ENCODE results near the gene CROCC2. TPM values are rescaled to one million over a fixed set of nuclear protein-coding genes. Genes with fewer than 3 reads are reported as not detected.

CROCC2 gene
- total RNA-seq, 2 donors from 2014 or later = not detected

DNA sequence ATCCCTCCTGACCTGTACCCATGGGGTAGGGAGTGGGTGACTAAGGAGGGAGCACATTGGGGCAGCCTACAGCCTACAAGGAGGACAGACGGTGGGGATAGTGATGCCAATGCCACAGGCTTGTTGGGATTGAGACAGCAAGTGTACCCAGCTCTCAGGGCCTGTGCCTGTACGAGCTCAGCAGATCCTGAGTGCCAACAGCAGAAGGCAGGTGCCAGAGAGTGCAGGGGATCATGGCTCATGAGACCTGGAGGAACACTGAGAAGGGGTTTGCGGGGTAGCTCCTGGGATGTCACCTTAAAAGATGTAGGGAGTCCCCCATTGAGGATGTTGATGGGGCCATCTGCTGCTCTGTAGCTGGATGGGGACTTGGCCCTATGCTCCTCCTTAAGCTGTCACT, 82.0 kb downstream of the CROCC2 start:
- no peaks in the 10 kb centered on the region for H3K27me3 ChIP-seq (replicated peaks; ENCODE audit: insufficient read depth)
- H3K4me3 ChIP-seq = no peak overlapping the region
- DNase-seq (ENCODE audit: low spot score) (no peak), ATAC-seq (ENCODE audit: insufficient number of reproducible peaks, low FRiP score, low read depth) (no peak)
- H3K4me1 ChIP-seq (ENCODE audit: control insufficient read depth in 1 of 2, low read depth in 2 of 2) = peaks cover 36 to 69% of the 10 kb centered on the region in 2 donors
- H3K36me3 ChIP-seq = no peaks in the 10 kb centered on the region
- peak overlapping the region; percentile 1 to 5 for H3K27ac ChIP-seq
- TF ChIP-seq, protein P1, sequence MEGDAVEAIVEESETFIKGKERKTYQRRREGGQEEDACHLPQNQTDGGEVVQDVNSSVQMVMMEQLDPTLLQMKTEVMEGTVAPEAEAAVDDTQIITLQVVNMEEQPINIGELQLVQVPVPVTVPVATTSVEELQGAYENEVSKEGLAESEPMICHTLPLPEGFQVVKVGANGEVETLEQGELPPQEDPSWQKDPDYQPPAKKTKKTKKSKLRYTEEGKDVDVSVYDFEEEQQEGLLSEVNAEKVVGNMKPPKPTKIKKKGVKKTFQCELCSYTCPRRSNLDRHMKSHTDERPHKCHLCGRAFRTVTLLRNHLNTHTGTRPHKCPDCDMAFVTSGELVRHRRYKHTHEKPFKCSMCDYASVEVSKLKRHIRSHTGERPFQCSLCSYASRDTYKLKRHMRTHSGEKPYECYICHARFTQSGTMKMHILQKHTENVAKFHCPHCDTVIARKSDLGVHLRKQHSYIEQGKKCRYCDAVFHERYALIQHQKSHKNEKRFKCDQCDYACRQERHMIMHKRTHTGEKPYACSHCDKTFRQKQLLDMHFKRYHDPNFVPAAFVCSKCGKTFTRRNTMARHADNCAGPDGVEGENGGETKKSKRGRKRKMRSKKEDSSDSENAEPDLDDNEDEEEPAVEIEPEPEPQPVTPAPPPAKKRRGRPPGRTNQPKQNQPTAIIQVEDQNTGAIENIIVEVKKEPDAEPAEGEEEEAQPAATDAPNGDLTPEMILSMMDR (IDR thresholded peaks at IDR 0.05) = no peak
- no peaks in the 10 kb centered on the region for H3K9me3 ChIP-seq

DNA sequence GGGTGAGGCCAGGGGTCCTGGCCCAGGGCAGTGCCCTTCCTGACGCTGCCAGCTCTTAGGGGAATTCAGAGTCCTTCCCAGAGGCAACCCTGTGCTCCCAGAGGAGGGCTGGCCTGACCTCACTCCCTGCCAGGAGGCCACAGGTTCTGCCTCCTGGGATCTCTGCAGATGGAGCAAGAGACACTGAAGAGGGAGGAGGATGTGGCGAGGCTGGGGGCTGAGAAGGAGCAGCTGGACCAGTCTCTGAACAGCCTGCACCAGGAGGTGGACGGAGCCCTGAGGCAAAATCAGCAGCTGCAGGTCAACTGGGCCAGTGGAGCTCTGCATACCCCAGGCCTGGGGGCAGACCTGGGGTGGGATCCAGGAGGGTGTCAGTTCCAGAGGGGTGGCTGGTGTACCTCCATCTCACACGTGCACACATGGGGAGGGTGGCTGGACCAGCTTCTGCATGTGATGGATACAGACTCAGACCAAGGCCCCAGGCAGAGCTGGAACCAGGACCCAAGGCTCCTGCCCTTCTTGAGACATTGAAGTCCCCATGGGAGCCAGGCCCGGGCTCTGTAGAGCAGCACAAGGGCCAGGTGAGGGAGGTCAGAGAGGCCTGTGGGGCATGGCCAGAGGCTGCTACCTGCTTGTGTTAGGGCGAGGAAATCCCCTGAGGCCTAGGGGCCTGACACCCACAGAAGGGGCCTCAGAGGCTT, 82.6 kb downstream of the CROCC2 start:
- H3K36me3 ChIP-seq = no peaks in the 10 kb centered on the region
- H3K9me3 ChIP-seq = no peaks in the 10 kb centered on the region
- H3K27me3 ChIP-seq (replicated peaks; ENCODE audit: insufficient read depth) = no peaks in the 10 kb centered on the region
- H3K27ac ChIP-seq = no peak overlapping the region
- ATAC-seq (ENCODE audit: insufficient number of reproducible peaks, low FRiP score, low read depth) (no peak), DNase-seq (ENCODE audit: low spot score) (no peak)
- TF ChIP-seq, protein P1 (IDR thresholded peaks at IDR 0.05) = no peak
- peaks cover 41 to 69% of the 10 kb centered on the region in 2 donors for H3K4me1 ChIP-seq (ENCODE audit: control insufficient read depth in 1 of 2, low read depth in 2 of 2)
- H3K4me3 ChIP-seq = no peak overlapping the region

DNA sequence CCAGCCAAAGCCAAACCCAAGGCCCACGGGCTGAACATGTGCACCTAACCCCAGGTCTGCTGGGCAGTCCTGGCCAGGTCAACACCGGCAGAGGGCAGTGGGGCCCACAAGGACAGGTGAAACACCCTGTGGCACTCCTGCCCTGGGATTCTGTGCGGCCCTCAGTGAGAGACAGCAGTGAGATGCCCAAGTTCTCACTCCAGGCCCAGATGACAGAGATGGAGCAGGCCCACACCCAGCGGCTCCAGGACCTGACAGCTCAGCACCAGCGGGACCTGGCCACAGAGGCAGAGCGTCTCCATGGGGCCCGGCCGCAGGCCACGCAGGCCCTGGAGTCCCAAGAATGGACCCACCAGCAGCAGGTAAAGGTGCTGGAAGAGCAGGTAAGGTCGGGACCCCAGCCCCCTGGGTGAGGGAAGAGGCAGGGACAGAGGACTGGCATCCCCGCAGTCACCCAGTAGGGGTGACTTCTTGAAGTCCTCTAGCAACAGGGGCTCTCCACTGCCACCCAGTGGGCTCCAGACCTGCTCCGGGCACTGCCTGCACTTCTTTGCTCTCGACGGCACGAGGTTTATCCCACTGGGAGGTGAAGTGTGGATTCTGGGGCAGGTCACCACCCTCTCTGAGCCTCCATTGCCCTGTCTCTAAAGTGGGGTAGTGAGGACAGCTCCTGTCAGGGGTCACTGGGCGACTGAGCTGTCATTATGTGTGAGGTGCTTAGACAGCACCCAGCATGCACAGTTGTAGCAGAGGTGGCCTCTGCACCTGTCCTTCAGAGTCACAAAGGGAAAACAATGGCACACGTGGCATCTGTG, 83.5 kb downstream of the CROCC2 start:
- no peak for DNase-seq (ENCODE audit: low spot score)
- no peak overlapping the region for H3K4me3 ChIP-seq
- peaks cover 49 to 74% of the 10 kb centered on the region in 2 donors for H3K4me1 ChIP-seq (ENCODE audit: control insufficient read depth in 1 of 2, low read depth in 2 of 2)
- H3K27me3 ChIP-seq (replicated peaks; ENCODE audit: insufficient read depth) = no peaks in the 10 kb centered on the region
- H3K27ac ChIP-seq = no peak overlapping the region
- H3K36me3 ChIP-seq = no peaks in the 10 kb centered on the region
- no peak for ATAC-seq (ENCODE audit: insufficient number of reproducible peaks, low FRiP score, low read depth)
- H3K9me3 ChIP-seq = no peaks in the 10 kb centered on the region
- TF ChIP-seq, protein P1 (IDR thresholded peaks at IDR 0.05) = peak; percentile 50

DNA sequence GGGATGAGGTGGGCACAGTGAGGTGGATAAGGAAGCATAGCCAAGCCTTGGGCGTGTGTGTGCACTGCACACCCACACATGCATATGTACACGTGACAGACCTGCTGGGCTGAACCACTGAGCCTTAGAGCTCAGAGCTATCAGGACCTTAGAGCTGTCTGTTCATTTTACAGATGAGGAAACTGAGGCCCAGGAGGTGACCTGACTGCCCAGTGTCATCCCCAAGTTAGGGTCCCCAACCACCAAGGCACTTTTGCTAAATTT, 84.1 kb downstream of the CROCC2 start:
- TF ChIP-seq, protein P1 (IDR thresholded peaks at IDR 0.05) = no peak
- no peak for DNase-seq (ENCODE audit: low spot score)
- Histone ChIP-seq H3K9me3 (no peaks in the 10 kb centered on the region), H3K36me3 (no peaks in the 10 kb centered on the region), H3K27ac (no peak overlapping the region), H3K27me3 (replicated peaks; ENCODE audit: insufficient read depth) (no peaks in the 10 kb centered on the region), H3K4me3 (no peak overlapping the region), H3K4me1 (ENCODE audit: control insufficient read depth in 1 of 2, low read depth in 2 of 2) (peaks cover 54 to 80% of the 10 kb centered on the region in 2 donors)
- ATAC-seq (ENCODE audit: insufficient number of reproducible peaks, low FRiP score, low read depth) = no peak

DNA sequence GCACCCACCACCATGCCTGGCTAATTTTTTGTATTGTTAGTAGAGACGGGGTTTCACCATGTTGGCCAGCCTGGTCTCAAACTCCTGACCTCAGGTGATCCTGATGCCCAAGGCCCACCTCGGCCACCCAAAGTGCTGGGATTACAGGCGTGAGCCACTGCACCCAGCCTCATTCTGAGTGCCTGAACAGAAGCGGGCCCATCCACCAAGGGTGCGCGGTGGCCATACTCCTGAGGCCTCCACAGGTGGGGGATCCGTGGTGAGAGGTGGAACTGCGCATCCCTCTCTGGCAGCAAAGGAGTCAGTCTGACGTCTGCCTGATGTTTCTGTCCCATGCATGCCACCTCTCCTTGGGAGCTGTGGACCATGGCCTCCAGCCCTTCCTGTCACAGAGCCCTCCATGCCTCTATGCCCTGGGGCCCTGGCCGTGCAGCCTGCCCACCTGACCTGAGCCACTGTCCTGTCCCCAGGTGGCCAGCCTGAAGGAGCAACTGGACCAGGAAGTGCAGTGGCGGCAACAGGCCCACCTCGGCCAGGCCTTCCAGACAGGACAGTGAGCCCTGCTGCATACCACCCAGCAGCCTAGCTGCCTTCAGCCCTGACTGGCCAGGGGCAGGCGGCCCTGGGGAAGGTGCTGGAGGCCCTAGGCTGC, 84.7 kb downstream of the CROCC2 start:
- Histone ChIP-seq H3K27me3 (replicated peaks; ENCODE audit: insufficient read depth) (no peaks in the 10 kb centered on the region), H3K27ac (peak overlapping the region; percentile 92), H3K4me3 (peak overlapping the region; percentile 54), H3K9me3 (no peaks in the 10 kb centered on the region), H3K36me3 (no peaks in the 10 kb centered on the region), H3K4me1 (ENCODE audit: control insufficient read depth in 1 of 2, low read depth in 2 of 2) (peaks cover 59 to 86% of the 10 kb centered on the region in 2 donors)
- ATAC-seq (ENCODE audit: insufficient number of reproducible peaks, low FRiP score, low read depth) (no peak), DNase-seq (ENCODE audit: low spot score) (no peak)
- TF ChIP-seq, protein P1 (IDR thresholded peaks at IDR 0.05) = no peak
